ENCODE data around the gene FAM168B. TPM values are rescaled to one million over a fixed set of nuclear protein-coding genes. Genes with fewer than 3 reads are reported as not detected.

FAM168B gene
- total and polyA plus RNA-seq, 8 donors: 63.3 to 99.6 (median 85.1) TPM

- intact Hi-C loops (cut with DNase I): no loop called here
- Histone ChIP-seq H3K36me3 (no peaks in the 10 kb centered on the region), H3K9me3 (no peaks in the 10 kb centered on the region), H3K27me3 (peaks cover 24 to 86% of the 10 kb centered on the region in 2 donors), H3K27ac (no peak overlapping the region), H3K4me1 (peaks cover 0 to 20% of the 10 kb centered on the region in 2 donors), H3K4me3 (no peak overlapping the region)
- peak; percentile 11 for ATAC-seq
- peak in 1 of 4 donors; percentile 12 for DNase-seq
- TF ChIP-seq CTCF (IDR thresholded peaks at IDR 0.05): no peak
Measured at GRCh38 chr2:131037398-131038257, 55.6 kb downstream of the FAM168B start.

GRCh38 chr2:131036696-131037397, 56.4 kb downstream of the FAM168B start:
- intact Hi-C loops (cut with DNase I): no loop called here

GRCh38 chr2:131036269-131036668, 57.0 kb downstream of the FAM168B start:
- TF ChIP-seq CTCF (IDR thresholded peaks at IDR 0.05): no peak
- intact Hi-C loops (cut with DNase I): no loop called here
- ATAC-seq (no peak), DNase-seq (no peak)
- no peaks in the 10 kb centered on the region for H3K36me3 ChIP-seq
- peaks cover 0 to 20% of the 10 kb centered on the region in 2 donors for H3K4me1 ChIP-seq
- no peak overlapping the region for H3K27ac ChIP-seq
- peaks cover 24 to 88% of the 10 kb centered on the region in 2 donors for H3K27me3 ChIP-seq
- H3K4me3 ChIP-seq: no peak overlapping the region
- no peaks in the 10 kb centered on the region for H3K9me3 ChIP-seq

More at GRCh38 chr2:131036696-131037397, 56.4 kb downstream of the FAM168B start:
- Histone ChIP-seq H3K27me3 (peaks cover 24 to 92% of the 10 kb centered on the region in 2 donors), H3K27ac (no peak overlapping the region), H3K4me1 (peaks cover 0 to 20% of the 10 kb centered on the region in 2 donors), H3K36me3 (no peaks in the 10 kb centered on the region), H3K9me3 (no peaks in the 10 kb centered on the region), H3K4me3 (no peak overlapping the region)
- DNase-seq (peak in 1 of 4 donors; percentile 20), ATAC-seq (no peak)
- no peak for TF ChIP-seq CTCF (IDR thresholded peaks at IDR 0.05)

- H3K4me1 ChIP-seq: peaks cover 0 to 20% of the 10 kb centered on the region in 2 donors
- DNase-seq (peak in 1 of 4 donors; percentile 19), ATAC-seq (no peak)
- H3K9me3 ChIP-seq: no peaks in the 10 kb centered on the region
- H3K27me3 ChIP-seq: peaks cover 21 to 84% of the 10 kb centered on the region in 2 donors
- no peak overlapping the region for H3K27ac ChIP-seq
- intact Hi-C loops (cut with DNase I): no loop called here
- no peaks in the 10 kb centered on the region for H3K36me3 ChIP-seq
- H3K4me3 ChIP-seq: no peak overlapping the region
- TF ChIP-seq CTCF (IDR thresholded peaks at IDR 0.05): no peak
Measured at GRCh38 chr2:131035826-131036231, 57.4 kb downstream of the FAM168B start.
